HG03060 (cell line): Measurements from ENCODE around the gene EDN2.

Experiments used
- ATAC-seq: cut with Tn5 transposase; IDR thresholded peaks from one replicate; pipeline ENCODE4 v1.9.1; 2021; ENCODE audit warnings: low read depth, moderate number of reproducible peaks; ENCODE audit not compliant: unreplicated experiment

Gene EDN2

DNA sequence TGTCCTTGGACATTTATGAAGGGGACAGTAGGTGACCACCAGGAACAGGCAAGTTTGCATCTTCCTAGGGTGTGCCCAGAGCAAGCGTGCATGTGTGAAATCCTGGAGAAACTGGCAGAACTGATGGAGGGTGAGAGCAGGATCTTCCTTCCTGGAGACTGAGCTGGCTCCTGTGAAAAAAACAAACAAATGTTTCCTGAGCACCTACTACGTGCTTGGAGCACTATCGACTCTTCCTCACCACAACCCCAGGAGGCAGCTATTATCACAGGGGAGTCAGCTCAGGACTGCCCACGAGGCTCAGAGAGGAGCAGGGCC is 1.5 kb upstream of the EDN2 start:
- ATAC-seq, result no peak

DNA sequence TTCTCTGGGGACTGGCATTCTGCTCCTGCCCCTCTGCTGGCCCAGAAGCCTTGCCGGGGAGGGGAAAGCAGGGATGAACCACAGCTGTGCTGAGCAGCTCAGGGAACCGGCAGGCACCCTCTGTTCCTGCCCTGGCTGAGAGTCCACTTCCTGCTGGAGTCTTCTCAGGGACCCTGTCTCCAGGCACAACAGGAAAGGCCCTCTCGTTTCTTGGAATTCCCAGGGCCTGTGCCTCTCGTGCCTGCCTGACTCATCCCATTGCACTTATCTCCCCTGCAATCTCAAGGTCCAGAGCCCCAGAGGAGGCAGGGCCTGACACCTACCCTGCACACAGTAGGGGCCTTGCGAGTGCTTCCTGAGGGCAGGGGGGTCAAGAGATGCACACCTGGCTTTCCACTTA is 1.1 kb upstream of the EDN2 start:
- ATAC-seq, result no peak

DNA sequence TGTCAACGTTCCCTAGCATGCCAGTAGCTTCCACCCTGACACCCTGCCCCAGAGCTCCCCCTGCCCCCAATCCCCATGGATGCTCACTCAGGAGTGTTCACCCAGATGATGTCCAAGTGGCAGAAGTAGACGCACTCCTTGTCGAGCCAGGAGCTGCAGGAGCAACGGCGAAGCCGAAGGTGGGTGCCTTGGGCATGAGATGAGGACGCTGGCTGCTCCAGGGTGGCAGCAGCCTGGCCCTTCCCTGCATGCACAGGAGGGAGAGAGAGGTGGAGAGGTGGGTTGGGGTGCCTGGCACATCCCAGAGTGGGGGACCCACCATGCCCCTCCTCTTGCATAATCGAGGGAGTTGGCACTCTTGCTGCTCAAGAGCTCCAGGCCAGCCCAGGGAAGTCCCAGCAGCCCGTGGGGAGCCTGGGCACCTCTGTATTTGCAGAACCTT is 502 bp downstream of the EDN2 start:
- ATAC-seq, result no peak

DNA sequence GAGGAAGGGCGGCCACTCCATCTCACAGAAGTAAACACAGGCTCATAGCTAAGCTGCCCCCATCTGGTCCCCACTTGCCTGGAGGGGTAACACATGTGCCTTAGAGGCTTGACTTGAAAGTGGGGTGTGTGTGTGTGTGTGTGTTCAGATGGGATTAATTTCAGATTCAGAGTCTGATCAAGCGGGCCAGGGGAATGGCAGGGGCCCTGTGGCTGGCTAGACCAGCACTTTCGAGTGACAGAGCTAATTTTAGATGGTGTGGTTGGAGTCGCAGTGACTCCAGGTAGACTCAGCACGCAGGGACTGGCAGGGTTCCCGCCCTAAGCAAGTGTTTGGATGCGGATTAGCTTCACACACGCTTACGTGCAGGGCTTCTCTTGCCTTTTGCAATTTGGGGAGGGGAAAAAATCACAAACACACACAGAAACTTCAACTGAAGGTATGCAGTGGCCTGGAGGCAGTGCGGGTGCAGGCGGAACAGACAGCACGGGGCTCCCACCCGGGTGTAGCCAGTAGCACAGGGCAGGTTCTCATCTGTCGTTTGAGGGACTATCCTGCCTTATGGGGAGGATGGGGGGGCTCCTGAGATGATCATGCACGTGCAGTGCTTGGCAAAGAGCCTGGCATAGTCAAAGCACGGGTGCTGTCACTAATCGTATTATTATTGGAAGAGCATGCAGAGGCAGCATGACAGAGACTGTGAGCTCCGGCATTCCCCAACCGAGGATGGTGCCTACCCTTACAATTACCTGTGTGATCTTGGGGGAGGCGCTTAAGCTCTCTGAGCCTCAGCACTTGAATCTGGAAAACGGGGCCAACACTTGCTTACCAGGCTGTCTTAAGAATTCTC is 1.3 kb downstream of the EDN2 start:
- no peak for ATAC-seq

DNA sequence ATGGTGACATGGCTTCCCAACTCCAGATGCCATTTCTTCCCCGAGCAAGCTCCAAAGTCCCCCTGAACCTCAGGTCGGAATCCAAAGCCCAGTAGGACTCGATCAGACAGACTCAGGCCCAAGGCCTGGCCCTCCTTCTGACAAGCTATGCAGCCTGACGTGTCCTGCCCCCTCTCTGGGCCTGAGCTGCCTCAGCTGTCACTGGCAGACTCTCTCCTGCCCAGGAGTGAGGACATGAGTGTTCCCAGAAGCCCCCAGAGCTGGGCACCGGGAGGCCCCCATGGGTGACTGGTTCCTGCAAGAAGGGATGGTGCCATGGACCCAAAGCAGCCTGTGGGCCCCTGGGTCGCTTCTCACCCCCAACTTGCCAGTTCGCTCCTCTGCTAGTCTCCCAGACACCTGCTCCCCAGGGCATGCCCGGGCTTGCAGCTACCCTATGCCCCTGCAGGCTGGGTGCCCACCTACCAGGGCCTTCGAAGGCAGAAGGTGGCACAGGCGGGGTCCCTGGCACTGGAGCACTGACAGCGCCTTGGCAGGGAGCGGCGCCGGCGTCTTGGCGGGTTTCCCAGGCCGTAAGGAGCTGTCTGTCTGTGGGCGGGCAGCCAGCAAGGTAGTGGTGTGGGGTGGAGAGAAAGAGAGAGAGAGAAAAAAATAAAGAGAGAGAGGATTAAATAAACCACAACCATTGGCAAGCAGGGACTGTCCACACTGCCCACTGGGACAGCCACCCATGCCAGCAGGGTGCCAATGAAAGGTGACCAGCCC is 2.3 kb downstream of the EDN2 start:
- no peak for ATAC-seq

DNA sequence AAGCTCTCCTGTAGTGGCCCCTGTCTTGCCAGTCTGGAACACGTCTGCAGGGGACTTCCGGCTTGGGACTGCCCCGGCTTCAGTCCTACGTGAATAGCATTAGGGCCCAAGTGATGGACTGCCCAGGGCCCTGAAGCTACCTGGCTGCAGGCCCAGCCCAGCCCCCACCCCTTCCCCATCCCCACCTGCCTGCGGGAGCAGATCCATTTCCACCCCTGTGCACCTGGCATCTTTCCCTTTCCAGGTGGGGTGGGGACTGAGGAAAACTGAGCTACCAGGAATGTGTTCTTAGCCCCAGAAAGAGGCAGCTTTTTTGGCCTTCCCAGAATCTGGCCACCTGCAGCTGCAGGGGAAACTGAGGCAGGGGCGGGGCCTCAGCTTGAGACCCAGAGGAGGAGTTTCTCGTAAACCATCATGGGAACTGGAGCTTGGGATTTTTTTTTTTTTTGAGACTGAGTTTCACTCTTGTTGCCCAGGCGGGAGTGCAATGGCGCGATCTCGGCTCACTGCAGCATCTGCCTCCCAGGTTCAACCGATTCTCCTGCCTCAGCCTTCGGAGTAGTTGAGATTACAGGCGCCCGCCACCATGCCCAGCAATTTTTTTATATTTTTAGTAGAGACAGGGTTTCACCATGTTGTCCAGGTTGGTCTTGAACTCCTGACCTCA is 3.2 kb downstream of the EDN2 start:
- ATAC-seq, result no peak

DNA sequence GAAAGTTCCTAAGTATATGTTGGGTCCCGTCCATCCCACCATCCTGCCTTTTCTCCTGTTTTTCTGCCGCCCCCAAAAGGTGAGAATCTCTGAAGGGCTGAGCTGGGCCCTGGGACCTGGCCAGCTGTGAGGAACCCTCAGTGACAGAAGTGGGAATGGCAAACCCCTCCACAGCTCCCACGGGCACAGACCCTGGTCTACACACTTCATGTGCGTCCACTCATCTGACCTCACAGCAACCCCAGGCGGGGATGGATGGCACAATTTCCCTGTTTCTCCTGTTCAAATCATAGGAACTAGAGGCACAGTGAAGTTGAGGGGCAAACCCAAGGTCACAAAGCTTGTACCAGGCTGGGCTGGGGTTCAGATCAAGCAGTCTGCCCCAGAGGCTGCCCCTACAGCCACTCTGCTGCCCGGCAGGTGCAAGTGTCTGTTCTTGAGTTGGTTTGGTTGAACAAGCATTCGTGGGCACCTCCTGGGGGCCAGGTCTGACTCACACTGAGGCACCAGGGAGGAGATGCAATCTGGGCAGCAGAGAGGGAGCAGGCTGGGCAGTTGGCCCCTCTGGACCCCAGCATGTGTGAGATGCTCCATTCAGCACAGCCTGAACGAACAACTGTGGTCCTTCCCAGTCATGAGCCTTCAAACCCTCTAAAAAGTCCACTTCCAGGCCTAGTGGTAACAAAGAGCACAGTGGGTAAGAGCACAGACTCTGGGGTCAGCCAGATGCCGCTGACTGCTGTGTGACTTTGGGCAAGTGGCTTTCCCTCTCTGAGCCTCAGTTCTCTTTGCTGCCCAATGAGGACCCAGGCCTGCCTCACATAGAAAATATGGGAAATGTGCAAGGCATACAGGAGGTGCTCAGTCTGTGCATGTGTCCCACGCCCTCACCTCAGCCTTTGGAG is 4.0 kb downstream of the EDN2 start:
- no peak for ATAC-seq

DNA sequence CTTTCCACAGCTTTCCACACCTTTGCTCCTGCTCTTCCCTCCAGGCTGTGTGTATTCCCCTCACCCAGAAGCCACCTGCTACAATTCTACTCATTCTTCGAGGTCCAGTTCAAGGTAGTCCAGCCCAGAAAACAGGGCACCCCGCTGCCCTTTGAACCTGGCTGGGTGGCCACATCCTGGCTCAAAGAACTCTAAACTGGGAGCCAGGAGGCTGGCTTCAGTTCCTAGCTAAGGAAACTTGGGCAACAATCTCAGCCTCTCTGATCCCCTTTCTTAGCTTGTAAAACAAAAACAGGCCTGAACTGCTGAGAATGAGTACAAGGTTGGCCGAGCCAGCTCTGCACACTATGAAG is 4.7 kb downstream of the EDN2 start:
- no peak for ATAC-seq

DNA sequence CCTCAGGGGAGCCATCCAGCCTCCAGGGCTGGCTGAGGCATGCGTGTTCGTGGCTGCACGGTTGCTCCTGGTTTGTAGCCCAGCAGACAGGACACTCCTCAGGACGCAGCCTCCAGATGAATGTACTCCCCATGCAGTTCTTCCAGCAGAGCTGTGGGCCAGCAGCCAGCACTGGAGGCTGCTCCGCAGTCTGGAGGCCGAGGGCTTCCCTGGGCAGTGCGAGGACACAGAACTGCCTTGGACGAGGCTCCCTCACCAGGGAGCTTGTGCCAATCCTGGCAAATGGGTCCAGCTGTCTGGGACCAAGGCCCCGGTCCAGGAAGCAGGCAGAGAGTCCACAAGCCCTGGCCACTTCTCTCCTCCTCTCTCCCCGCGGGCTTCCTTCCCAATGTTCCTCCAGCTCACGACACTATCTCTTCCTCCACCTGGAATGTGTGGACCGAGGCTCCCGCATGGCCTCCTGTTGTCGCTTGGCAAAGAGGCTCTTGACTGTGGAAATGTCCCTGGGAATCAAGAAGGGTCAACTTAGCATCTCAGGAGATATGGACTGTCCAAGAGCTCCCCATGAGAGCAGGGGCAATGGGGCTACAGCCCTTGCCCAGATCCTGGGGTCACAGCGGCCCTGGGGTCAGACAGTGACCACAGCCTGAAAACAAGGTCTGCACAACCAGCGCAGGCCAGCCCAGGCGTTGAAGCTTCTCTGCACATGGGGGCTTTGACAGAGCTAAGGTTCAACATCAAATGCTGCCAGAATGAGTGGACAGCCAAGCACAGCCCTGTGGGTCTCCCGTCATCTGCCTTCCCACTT is 5.3 kb downstream of the EDN2 start:
- ATAC-seq, result no peak

DNA sequence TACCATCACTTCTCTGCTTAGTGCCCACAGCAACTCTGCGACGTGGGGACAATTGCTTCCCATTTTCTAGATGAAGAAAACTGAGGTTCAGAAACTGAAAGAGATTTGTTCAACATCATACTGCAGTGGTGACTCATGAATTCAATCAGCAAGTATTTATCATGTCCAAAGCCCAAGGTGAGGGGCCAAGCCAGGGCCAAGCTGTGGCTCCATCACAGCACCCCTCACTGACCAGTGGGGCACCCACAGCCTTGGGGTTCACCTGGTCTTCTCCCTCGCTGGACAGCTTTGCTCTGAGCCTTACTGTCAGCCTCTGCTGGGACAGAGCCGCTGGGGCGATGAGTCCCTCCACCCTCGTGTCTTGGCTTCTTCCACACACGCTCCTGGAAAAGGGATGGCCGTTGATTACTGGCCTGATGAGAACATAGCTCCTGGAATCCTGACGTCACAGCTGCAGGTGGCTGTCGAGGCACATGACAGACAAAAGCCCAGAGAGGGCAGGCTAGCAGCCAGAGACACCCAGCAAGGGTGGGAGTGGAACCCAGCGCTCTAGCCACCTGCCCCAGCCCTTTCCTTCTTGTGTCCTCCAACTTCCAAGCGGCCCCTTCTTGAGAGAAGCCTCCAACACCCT is 6.2 kb downstream of the EDN2 start:
- ATAC-seq, result no peak

DNA sequence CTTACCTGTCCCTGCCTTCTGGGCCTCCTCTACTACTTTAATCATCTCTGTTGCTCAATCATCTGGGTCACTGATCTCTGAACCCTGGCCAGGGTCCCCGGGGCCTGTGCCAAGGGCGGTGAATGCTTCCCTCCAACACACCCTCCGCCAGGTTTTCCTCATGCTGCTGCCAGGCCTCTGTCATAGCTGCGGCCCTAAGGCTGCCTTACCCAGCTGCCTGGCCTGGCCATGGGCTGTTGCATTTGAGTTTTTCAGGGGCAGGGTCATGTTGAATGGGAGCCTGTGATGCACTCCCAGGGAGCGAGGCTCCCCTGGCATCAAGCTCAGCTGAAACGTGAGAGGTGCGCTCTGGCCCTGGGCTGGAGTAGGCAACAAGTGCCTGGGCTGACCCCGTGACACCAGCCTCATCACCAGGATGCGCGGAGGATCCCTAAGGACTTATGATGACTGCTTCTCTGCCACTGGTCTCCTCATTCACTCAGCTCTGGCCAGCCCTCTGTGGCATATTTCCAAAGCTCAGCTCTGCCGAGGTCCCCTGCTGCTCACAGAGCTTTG is 7.6 kb downstream of the EDN2 start:
- no peak for ATAC-seq

DNA sequence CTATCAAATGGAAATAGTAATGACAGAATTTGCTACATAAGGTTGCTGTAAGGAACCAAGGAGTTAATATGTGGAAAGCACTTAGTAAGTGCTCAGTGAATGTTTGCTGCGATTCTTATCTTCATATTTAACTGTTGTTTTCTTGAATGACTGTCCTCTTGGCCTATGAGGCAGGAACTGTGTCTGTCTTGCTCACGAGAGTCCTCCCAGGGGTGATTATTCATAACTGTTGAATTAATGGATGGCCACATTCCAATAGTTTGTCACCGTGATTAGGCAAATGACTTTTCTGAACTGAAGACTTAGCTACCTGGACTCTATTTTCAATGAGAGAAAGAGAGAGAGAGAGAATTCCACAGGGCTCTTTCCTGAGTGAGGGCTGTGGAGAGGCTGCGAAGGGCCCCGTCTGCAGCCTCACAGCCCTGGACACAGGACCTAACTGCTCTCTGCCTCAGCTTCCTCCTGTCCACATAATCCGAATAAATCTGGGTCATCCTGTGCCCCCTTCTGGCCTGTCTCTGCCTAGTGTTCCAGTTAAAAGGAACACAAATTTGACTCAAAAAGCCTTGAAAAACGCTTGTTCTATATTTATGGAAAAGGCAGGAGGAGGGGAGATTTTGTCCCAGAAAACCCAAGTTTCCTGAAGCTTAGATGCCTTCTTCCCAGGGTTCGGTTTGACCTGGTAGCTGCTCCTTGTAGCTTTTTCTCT is 8.5 kb downstream of the EDN2 start:
- ATAC-seq, result no peak

DNA sequence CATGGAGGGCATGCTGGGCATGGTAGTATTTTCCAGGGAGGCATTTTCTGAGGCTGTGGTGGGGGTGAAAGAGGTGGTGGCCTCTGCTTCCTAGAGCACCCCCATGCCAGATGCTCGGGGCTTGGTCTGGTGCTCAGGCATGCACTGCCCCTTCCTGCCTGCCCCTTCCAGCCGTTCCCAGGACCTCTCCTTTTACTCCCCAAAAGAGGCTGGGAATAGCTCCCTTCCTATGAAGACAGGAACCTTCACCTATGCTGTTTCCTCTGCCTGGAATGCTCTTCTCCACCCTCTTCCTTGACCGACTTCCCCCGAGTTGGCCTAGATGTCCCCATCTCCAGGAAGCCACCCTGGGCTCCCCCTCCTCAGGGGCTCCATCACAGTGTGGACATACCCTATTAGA is 9.1 kb downstream of the EDN2 start:
- ATAC-seq, result no peak

DNA sequence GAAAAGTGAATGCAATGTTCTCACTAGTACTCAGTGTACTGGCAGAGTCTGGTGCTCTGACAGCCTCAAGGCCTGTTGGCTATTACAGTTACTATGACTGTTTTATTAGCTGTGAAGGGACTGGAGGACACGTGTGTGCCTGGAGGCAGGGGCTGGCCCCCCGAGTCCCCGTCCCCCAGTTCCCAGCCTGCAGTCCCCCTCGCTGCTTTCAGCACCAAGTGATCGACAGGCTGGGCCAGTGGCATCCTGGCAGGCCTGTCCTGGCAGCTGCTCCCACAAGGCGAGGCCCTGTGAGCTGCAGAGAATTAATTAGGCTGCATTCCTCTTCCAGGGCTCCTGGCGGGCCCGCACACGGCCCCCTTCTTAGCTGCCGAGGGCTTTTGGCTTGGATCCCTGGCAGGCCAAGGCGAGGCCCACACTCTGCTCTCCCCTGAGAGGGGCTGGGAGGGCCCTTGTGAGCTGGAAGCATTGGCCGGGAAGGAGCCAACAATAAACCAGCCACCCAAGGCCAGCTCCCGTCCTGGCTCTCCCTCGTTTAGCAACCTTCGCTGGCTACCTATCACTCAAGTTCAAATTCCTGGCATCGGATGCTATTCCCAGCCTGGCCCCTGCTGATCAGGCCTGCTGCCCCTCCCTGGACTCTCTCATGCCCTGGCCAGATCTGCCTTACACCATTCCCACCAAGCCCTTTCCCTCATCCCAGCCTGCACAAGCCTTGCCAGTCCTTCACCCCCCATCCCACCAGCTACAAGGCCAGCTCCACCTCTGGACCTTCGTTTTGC is 9.8 kb downstream of the EDN2 start:
- no peak for ATAC-seq

DNA sequence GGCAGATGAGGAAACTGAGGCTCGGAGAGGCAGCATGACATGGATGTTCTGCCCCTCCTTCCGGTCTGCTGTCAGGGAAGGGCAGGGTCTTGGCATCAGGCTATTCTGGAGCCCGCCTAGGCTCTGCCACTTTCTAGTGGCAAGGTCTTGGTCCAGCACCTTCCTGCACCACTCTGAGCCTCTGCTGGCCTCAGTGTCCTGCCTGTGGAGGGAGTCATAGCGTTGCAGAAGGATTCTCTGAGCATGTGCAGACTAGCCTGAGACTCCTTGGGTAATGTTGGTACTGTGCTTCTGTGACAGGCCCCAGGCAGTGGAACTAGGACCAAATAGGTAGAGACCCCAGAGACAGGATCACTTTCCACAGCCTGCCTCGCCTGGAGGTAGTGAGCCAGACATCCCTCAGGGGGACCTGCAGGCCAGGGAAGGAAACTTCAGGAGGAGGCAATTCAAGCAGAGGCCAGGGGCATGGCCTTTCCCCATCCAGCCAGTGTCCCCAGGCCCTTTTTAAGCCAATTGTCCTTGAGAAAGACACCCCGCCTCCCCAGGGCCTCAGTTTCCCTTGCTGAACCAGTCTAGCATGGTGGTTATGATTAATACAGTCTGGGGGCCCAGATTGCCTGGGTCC is 10.6 kb downstream of the EDN2 start:
- no peak for ATAC-seq

DNA sequence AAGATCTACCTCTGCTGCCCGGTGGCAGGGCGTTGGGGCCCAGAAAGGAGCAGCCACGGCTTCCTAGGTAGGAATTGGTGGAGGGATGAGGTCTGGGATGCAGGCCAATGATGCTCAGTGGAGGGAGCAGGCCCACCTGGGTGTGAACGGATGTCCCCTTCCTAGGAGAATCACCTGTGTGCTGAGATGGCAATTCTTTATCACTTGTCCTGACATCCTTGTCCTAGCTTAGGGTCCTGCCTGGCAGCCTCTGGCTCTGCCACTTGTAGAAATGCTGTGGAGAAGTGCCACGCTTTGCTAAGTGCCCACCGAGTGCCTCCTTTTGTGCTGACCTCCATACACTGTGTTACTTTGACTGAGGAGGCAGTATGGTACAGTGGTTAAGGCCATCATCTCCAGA is 12.8 kb downstream of the EDN2 start:
- no peak for ATAC-seq

DNA sequence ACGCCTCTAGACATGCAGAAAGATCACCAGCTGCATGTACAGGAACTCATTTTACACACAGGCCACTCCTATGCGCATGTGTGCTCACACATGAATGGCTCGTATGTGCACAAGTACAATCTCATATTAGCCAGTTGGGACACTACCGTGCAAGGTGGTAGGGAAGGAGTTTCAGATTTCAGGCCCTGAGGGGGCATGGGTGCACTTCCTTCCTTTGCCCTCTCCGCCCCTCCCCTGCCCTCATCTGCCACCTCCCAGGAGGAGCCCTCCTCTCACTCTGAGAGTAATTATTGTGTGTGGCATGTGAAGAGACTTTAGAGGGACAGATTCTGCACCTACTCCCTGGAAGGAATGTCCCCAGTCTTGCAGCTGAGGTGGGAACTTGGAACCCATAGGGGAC is 14.8 kb downstream of the EDN2 start:
- no peak for ATAC-seq
